SH-SY5Y (cell line): ENCODE results near the gene SIL1.

Source experiments
- GATA2 ChIP-seq: IDR thresholded peaks from 2 replicates; pipeline ENCODE4 v1.6.1; 2011; ENCODE audit warnings: mild to moderate bottlenecking, low read depth, low read length
- GATA3 ChIP-seq: IDR thresholded peaks from 2 replicates; pipeline ENCODE4 v1.6.1; 2011; ENCODE audit warnings: low read depth, mild to moderate bottlenecking, low read length, moderate library complexity

DNA sequence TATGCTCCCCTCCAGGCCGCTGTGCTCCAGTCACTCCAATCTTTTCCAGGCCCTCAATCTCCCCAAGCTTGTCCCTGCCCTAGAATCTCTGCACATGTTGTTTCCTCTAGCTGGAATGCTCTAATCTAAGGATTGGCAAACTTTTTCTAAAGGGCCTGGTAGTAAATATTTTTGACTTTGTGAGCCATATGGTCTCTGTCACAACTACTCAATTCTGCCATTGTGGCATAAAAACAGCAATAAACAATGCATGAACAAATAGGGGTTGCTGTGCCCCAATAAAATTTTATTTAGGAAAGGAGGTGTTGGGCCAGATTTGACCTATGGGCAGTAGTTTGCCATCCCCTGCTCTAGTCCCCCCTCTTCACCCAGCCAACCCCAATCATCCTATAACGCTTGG lies 172.5 kb downstream of the SIL1 start:
- TF ChIP-seq GATA2 (no peak), GATA3 (no peak)
